OCI-LY3 (cell line): Measurements from ENCODE around the gene ZSCAN5C.

Experiments
- CTCF ChIP-seq: fragments of 200-600, 300-600 bp; sonication (generic); IDR thresholded peaks from 2 replicates; pipeline ENCODE4 v1.5.1; 2014; ENCODE audit warnings: antibody characterized with exemption, low read length, low read depth
- EZH2phosphoT487 ChIP-seq: fragments of 200-600 bp; shearing (Covaris generic); IDR thresholded peaks from 2 replicates; pipeline ENCODE4 v1.6.1; 2018; ENCODE audit warnings: antibody characterized with exemption, mixed run types, low read depth

- no peak for TF ChIP-seq EZH2phosphoT487
- TF ChIP-seq CTCF: peak; percentile 48
Measured at GRCh38 chr19:56155124-56155687, 46.9 kb upstream of the ZSCAN5C start.
